ENCODE measurements around the gene CLINT1.
"Not testable (repeated sequence)": the region's sequence is repeated elsewhere in the genome, so short reads cannot be mapped to it uniquely, and the experiment has no call there.

CLINT1 gene

DNA sequence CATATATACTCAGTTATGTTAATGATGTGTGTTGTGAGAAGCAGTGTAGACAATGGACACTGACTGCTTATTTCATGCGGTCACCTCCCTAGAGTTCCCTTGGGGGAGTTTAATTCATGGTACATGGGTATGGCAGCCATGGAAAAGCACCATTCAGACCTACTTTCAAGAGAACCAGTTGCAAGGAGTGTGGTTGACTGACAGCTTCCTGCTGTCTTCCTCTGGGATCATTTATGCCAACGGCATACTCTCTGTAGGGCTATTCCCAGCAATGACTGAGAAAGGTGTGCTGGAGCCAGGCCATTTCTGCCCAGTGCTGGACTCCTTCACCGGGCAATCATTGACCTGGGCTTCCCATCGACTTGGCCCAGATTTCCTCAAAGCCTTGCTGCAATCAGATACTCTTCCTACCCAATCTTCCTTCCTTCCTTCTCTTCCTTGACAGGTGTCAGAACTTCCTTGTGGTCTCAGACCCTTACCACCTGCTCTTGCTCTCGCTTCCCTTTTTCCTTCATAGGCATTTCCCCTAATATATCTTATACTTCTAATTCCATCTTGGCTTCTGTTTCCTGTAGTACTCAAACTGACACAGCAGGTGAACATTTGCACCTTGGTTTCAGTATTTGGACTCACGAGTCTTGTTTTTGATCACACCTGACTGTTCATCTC lies 3.4 kb upstream of the CLINT1 start:
- no peak for DNase-seq

DNA sequence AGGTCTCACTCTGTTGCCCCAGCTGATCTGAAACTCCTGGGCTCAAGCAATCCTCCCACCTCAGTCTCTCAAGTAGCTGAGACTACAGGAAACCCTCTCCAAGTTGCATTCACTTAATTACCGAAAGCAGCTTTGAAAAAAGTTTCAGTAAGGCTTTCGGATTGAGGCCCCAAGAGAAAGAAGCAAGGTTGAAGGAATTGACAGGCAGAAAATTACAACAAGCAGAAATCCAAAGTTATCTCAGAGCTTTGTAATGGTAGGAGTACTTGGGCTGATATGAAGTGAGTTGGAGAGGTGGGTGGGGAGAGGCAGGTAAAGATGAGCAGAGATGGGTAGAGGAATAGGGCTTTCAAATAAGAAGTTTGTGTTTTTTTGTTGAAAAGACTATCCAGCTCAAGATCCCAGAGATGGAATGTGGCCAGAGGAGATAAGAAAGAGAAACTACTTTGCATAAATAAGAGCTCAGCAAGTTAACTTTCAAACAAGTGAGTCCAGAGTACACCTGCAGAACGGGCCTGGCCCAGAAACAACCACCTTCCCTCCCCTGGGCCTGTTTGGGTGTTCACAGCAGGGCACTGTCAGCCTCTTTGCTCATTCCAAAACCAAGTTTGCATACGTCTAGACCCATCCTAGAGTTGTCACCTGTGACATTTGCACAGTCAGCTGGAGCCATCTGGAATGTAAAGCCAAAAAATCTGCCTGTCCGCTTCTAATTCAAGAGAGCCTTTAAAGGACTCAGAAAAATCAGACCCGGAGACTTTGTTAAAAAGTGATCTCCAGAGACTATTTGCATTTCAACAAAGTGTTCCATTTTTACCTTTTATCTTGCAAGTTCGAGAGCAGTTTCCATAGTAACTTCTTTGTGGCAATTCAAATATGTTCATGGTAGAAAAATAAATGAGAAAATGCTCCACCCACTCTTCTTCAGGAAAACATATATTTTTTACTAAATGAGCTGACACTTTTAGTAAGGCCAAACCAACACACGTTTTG lies 2.2 kb upstream of the CLINT1 start:
- no peak for DNase-seq

DNA sequence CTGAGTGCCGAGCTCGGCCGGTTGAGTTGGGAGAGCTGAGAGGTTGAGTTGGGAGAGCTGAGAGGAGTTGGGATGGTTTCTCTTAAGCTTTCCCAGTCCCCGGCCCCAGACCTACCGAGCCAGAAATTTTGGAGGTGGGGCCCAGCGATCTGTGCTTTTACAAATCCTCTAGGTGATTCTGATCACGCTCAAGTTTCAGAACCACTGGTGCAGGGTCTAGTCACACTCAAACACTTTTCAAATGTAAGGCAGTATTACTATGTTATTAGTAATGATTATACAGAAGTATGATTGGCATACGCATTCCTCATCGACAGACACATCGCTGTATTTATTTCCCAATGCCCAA lies 256 bp upstream of the CLINT1 start:
- DNase-seq, result no peak

DNA sequence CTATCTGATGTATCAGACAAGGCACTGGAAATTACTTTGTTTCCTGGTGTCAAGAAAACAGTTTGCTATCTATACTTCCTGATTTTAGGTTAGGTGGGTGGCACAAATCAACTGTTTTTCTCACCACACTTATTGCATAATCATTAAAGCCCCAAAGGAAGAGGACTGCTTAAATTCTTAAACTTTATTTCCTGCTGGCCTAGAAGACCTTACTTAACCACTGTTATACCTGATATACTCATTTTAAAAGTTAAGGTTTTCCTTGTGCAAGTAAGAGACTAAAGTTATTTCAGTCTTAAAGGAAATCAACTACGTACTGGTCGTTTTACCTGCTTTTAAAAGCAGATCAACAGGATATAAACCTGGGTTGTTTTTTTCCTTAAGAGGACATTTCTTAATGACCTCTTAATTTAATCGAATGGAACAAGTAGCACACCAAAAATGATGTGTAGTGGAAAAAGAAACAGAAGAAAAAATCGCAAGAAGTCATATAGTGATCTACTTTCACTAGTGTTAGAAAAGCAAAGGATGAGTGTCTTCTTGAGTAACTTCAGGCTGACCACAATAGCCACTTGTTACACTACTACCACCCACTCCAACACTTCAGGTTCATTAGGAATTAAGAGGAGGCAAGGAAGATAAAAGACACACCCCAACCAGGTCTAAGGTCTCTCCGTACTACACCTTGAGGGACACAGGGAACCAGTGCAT lies 974 bp downstream of the CLINT1 start:
- DNase-seq, result no peak

DNA sequence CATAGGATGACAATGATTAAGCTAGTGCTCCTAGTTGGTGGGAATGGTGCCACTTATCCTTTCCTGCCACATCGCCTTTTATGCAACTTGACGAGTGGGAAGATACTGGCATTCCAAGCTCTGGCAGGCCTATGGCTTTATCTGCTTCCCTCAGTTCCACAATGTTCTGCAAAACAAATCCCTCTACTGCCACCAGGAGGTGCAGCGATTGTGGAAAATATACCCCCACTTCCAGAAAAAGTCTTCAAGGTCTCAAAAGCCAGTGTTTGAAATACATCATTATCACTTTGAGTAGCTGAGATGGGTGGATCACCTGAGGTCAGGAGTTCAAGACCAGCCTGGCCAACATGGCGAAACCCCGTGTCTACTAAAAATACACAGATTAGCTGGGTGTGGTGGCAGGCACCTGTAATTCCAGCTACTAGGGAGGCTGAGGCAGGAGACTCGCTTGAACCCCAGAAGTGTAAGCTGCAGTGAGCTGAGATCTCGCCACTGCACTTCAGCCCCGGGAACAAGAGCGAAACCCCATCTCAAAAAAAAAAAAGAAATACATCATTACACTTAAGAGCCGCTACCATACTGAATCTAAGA lies 3.4 kb downstream of the CLINT1 start:
- no peak for DNase-seq

DNA sequence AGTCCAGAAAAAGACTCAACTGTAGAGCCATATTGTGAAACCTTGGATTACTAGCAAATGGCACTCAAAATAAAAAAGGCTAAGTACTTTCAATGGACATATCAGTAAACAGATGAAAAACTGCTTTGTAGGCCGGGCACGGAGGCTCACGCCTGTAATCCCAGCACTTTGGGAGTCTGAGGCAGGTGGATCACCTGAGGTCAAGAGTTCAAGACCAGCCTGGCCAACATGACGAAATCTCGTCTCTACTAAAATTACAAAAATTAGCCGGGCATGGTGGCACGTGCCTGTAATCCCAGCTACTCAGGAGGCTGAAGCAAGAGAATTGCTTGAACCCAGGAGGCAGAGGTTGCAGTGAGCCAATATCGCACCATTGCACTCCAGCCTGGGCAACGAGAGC lies 5.6 kb downstream of the CLINT1 start:
- DNase-seq, result not testable (repeated sequence)

DNA sequence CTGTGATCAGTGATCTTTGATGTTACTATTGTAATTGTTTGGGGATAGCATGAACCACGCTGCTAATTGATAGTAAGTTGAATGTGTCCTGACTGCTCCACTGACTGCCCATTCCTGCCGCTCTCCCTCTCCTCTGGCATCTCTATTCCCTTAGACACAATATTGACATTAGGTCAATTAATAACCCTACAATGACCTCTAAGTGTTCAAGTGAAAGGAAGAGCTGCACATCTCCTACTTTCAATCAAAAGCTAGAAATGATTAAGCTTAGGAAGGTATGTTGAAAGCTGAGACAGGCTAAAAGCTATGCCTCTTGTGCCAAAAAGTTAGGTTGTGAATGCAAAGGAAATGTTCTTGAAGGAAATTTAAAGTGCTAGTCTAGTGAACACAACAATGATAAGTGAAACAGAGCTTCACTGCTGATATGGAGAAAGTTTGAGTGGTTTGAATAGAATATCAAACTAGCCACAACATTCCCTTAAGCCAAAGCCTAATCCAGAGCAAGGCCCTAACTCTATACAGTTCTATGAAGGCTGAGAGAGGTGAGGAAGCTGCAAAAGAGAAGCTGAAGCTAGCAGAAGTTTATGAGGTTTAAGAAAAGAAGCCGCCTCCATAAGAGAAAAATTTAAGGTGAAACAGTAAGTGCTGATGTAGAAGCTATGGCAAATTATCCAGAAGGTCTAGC lies 12.9 kb downstream of the CLINT1 start:
- no peak for DNase-seq

DNA sequence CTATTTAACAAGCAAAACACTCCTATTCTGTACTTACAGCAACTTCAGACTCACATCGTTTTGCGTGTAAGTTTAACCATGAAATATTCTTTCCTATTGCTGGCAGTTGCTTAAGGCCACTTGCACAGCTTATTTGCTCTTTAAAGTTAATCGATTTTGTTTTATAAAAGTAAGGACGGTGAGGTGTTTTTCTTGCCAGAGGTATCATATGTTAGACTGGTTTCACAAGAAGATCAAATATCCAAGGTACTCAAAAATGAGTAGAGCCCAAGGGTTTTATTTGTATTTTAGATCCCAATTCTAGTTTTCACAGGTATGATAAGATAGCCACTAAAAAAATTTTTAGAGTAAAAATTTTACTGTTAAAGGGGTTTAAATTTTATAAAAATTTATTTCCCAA lies 16.2 kb downstream of the CLINT1 start:
- no peak for DNase-seq

DNA sequence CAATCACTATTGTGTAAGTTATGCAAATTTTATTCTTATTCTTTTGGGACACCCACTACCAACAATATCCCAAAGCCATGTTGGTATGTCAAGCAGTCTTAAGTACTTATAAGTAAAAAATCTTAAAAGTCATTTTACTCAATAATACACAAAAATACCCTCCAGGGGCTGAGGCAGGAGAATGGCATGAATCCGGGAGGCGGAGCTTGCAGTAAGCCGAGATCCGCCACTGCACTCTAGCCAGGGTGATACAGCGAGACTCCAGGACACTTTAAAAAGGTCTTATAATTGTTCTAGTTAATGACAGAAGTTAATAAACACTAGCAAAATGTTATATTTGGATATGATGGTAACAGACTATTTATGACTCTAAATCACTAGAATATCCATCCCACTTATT lies 16.8 kb downstream of the CLINT1 start:
- DNase-seq, result no peak

DNA sequence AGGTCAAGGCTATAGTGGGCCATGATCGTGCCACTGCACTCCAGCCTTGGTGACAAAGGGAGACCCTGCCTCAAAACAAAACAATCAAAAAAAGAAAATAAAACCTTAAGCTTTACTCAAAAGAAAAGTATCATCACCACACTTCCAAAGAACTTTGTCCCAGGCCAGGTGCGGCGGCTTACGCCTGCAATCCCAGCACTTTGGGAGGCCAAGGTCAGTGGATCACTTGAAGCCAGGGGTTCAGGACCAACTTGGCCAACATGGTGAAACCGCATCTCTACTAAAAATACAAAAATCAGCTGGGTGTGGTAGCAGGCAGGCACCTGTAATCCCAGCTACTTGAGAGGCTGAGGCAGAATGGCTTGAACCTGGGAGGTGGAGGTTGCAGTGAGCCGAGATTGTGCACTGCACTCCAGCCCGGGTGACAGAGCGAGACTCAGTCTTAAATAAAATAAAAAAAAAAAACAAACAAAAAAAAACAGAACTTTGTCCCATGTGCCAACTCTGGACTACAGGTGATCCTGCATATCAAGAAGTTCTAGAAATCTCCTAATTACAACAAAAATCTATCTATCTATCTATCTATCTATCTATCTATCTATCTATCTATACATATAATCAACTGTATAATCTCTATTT lies 19.7 kb downstream of the CLINT1 start:
- no peak for DNase-seq

DNA sequence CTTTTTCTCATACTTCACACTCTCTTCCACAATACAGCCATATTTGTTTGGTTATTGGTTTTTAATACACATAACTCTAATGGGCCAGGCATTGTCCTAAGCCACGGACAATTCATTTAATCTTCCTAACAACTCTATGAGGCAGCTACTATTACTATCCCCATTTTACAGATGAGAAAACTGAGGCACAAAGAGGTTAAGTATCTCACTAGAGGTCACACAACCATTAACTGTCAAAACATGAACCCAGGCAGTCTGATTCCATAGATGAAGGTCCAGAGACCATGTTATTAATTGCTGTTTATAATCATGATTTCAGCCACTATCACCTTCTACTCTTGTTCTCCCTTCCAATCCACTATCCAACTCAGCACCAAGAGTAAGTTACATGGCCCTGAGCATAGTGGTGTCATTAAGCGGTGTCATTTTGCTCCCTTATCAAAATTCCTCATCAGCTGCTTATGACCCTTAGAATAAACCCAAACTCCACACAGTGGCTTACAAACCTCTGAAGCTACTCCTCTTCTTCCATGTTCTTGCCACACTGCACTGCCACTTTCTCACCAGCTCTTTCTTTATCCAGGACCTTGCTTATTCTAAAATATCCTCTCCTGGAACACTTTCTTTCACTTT lies 22.7 kb downstream of the CLINT1 start:
- no peak for DNase-seq

DNA sequence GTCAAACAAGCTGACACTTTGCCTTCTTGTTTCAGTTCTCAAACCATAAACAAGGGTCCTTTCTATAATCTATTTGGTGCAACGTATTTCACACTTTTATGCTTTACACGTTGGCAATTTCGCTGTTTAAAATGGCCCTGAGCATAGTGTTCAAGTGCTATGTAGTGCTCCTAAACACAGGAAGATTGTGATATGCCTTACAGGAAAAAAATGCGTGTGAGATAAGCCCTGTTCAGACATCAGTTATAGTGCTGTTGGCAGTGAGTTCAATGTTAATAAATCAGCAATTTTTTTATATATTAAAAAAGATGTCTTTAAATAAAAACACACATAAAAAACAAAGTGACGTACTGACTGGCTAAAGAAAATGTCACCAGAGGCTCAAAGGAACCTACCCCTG lies 23.9 kb downstream of the CLINT1 start:
- no peak for DNase-seq

DNA sequence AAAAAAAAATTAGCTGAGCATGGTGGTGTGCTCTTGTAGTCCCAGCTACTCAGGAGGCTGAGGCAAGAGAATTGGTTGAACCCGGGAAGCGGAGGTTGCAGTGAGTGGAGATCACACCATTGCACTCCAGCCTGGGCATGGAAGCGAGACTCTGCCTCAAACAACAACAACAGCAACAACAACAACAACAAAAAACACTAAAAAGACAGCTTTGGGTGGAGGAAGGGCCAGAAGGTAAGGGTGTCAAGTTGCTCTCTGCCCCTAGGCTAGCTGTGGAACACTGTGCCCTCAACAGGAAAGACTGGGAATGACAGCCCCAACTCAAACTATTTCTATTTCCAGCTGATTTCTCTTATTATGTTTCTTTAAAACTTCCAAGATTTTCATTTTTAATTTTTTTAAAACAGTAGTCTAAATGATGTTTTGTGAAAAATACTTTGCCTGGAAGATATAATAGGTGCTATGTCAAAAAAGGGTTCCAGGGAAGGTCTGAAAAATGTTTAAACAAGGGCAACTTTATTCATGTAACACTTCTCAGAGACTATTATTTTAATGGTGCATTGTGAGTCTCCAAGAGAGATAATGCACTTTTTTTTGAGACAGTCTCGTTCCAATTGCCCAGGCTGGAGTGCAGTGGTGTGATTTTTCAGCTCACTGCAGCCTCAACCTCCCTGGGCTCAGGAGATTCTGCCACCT lies 29.9 kb downstream of the CLINT1 start:
- DNase-seq, result no peak

DNA sequence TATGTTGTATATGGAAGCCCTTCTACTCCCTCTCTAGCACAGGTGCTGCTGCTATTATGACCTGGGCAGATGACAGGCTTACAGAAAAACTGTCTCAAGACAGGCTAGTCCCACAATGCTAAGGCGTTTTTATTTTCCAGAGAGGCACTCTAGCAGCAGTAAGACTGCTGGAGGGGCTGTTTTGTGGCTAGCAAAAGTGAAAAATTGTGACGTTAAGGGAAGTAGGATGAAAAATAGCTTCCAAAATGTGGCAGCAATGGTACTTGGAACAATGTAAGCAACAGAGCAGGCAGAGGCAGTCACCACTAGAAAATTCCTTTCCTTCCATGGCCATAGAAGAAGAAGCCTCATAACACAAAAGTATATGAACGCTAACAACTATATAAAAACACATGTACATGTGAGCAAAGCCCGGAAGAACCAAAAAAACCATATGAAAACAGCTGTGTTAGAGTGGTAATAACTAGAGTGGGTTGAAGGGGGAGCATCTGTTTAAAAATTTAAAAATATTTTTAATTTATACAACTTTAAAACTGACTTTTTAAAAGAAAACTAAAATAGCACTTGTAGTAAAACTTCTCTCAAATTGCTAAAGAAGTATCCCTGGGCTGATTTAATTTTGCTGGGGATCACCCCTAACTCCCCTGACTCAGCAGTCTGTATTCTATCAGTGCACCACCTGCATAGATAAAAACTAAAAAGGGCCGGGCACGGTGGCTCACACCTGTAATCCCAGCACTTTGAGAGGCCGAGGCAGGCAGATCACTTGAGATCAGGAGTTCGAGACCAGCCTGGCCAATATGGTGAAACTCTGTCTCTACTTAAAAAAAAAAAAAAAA lies 30.6 kb downstream of the CLINT1 start:
- DNase-seq, result no peak

DNA sequence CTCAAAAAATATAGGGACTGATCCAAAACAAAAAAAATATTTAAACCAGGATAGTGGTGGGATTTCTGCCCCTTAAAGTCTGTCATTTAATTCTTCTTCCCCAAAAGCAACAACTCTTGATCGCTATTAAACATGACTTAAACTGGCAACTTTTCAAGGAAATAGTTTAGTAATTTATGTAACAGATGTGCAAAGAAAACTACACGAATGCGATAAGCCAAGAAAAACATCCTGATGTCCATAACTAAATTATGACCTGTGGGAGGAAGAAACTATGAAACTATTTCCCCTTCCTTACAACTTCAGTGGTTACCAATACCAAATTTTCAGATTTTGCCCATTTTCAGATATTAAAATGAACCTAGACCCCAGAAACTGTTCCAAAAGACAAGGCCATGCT lies 31.5 kb downstream of the CLINT1 start:
- DNase-seq, result no peak

DNA sequence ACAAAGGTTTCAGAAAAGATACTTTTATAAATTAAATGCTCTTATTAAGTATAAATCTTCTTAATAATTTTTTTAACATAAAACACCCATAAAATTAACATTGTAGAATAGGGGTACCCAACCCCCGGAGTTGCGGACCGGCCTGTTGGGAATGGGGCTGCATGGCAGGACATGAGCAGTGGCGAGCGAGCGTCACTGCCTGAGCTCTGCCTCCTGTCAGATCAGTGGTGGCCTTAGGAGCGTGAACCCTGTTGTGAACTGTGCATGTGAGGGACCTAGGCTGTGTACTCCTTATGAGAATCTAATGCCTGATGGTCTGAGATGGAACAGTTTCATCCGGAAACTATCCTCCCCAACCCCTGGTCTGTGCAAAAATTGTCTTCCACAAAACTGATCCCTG lies 35.3 kb downstream of the CLINT1 start:
- DNase-seq, result no peak

DNA sequence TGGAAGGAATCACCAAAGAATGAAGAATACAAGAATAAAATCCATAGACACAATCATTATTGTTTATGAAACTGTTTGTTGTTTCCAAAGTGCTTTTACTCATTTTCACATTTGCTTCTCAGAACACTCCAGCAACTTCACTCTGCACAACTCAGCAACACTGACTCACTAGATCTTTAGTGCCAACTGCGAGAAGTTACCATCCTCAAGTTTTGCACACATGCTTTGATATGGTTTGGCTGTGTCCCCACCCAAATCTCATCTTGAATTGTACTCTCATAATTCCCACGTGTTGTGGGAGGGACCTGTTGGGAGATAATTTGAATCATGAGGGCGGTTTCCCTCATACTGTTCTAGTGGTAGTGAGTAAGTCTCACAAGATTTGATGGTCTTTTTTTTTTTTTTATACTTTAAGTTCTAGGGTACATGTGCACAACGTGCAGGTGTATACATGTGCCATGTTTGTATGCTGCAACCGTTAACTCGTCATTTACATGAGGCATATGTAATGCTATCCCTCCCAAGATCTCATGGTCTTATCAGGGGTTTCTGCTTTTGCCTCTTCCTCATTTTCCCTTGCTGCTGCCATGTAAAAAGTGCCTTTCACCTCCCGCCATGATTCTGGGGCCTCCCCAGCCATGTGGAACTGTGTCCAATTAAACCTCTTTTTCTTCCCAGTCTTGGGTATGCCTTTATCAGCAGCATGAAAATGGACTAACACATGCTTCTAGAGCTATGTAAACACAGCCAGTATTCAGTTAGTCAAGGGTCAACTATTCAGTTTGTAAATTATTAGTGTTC lies 36.9 kb downstream of the CLINT1 start:
- no peak for DNase-seq

DNA sequence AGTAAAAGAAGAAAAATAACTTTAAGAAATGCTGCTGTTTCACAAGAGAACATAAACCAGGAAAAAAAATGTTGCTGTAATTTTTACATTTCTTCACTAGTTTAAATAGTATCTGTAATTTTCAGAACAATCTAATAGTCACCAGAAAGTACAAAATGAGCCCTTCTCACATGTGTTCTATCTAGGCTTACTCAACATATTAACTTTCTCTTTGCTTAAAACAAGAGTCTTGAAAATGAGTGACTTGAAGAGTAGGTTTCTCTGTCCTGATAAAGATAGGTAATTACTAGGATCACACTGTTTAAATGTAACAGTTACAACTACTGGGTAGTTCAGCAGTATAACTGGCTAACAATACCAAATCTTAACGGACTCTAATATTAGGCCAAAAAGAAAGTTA lies 37.5 kb downstream of the CLINT1 start:
- DNase-seq, result no peak

DNA sequence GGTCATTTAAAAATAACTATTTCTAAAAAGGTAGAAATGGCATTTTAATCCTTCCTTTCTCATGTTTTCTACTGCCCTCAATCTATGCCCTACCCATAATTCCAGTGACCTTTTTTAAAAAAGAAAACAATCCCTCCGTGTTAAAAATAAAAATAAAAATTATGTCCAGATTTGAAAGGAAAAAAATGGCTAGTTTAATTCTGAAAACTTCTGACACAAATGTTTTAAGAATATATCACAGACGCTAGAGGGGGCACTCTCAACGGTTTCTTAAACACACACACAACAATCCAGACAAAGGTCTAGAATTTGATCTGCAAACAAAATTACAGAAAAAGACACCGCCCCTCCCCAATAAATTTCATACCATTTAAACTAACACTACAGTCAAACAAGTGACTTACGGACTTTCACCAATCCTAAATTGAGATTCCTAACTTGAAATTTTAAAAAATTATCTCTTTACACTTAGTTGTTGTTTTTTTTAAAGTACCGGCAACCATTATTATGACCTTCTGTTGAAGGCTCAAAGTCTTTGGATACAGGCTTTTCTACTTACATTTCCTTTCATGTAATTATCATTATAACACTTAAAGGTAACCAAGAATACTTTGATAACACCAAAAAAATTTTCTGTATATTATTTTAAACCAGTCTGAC lies 38.2 kb downstream of the CLINT1 start:
- DNase-seq, result no peak
